Measurements from ENCODE around the gene CAMK1D.

- TF ChIP-seq CTCF (optimal IDR thresholded peaks at IDR 0.05 in 1 of 3, IDR thresholded peaks at IDR 0.05 in 1 of 3, conservative IDR thresholded peaks at IDR 0.05 in 1 of 3; ENCODE audit: extremely low read depth in 1 of 3, insufficient read depth in 2 of 3, low read length in 3 of 3): no peak
- TF ChIP-seq EZH2 (IDR thresholded peaks at IDR 0.05; ENCODE audit: low read length): no peak
Observed at GRCh38 chr10:12877150-12877549, 527.8 kb downstream of the CAMK1D start.

All from keratinocyte (primary cell).